ENCODE data around the gene LRRC3C. TPM values are rescaled to one million over a fixed set of nuclear protein-coding genes. Genes with fewer than 3 reads are reported as not detected.

The LRRC3C gene
- total RNA-seq, 1 donor from 2014 or later, result not detected

- Mint-ChIP-seq H3K4me1 (ENCODE audit: low read depth) (peaks cover 37% of the 10 kb centered on the region), H3K36me3 (ENCODE audit: insufficient read depth) (no peaks in the 10 kb centered on the region), H3K27ac (no peak overlapping the region), H3K27me3 (no peaks in the 10 kb centered on the region), H3K9me3 (ENCODE audit: low read depth) (no peaks in the 10 kb centered on the region), H3K4me3 (ENCODE audit: low read depth) (no peak overlapping the region)
- TF ChIP-seq CTCF (IDR thresholded peaks at IDR 0.05; ENCODE audit: unreplicated experiment), result no peak
- no peak for DNase-seq (ENCODE audit: low spot score, unreplicated experiment)
These were observed 1.5 kb downstream of the LRRC3C start for GRCh38 chr17:39928858-39929645.

GRCh38 chr17:39929646-39930407, 2.3 kb downstream of the LRRC3C start:
- Mint-ChIP-seq H3K27me3 (no peaks in the 10 kb centered on the region), H3K36me3 (ENCODE audit: insufficient read depth) (no peaks in the 10 kb centered on the region), H3K4me3 (ENCODE audit: low read depth) (no peak overlapping the region)

GRCh38 chr17:39933912-39934311, 6.4 kb downstream of the LRRC3C start:
- Mint-ChIP-seq H3K4me1 (ENCODE audit: low read depth) (peaks cover 5% of the 10 kb centered on the region), H3K36me3 (ENCODE audit: insufficient read depth) (no peaks in the 10 kb centered on the region), H3K4me3 (ENCODE audit: low read depth) (no peak overlapping the region), H3K27me3 (no peaks in the 10 kb centered on the region), H3K27ac (no peak overlapping the region), H3K9me3 (ENCODE audit: low read depth) (no peaks in the 10 kb centered on the region)
- no peak for DNase-seq (ENCODE audit: low spot score, unreplicated experiment)
- TF ChIP-seq CTCF (IDR thresholded peaks at IDR 0.05; ENCODE audit: unreplicated experiment), result no peak

More at GRCh38 chr17:39929646-39930407, 2.3 kb downstream of the LRRC3C start:
- no peak overlapping the region for H3K27ac Mint-ChIP-seq
- TF ChIP-seq CTCF (IDR thresholded peaks at IDR 0.05; ENCODE audit: unreplicated experiment), result no peak
- no peak for DNase-seq (ENCODE audit: low spot score, unreplicated experiment)
- peaks cover 35% of the 10 kb centered on the region for H3K4me1 Mint-ChIP-seq (ENCODE audit: low read depth)
- no peaks in the 10 kb centered on the region for H3K9me3 Mint-ChIP-seq (ENCODE audit: low read depth)

- Mint-ChIP-seq H3K27me3 (no peaks in the 10 kb centered on the region), H3K9me3 (ENCODE audit: low read depth) (no peaks in the 10 kb centered on the region), H3K4me1 (ENCODE audit: low read depth) (peaks cover 5% of the 10 kb centered on the region), H3K36me3 (ENCODE audit: insufficient read depth) (no peaks in the 10 kb centered on the region), H3K4me3 (ENCODE audit: low read depth) (no peak overlapping the region), H3K27ac (no peak overlapping the region)
- DNase-seq (ENCODE audit: low spot score, unreplicated experiment), result no peak
- TF ChIP-seq CTCF (IDR thresholded peaks at IDR 0.05; ENCODE audit: unreplicated experiment), result no peak
These were observed 6.8 kb downstream of the LRRC3C start for GRCh38 chr17:39934324-39934723.

DNA sequence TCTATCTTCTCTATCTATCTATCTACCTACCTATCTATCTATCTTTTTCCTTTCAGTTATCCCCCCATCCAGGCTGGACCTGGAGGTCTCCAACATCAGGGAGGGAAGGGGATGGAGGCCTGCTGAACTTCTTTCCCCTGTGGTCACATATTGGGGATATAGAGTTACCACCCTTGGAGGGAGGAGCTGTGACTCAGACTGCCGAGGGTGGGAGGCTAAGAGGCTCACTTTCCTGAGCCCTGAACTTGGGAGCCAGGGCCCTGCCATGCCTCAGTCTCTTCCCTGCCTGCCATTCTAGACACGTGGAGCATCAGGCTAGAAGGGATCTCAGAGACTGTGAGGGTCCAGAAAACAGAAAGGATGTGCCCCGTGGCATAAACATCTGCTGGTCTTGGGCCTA, 8.4 kb downstream of the LRRC3C start:
- no peaks in the 10 kb centered on the region for H3K9me3 Mint-ChIP-seq (ENCODE audit: low read depth)
- H3K27ac Mint-ChIP-seq, result no peak overlapping the region
- TF ChIP-seq CTCF (IDR thresholded peaks at IDR 0.05; ENCODE audit: unreplicated experiment), result no peak
- H3K4me3 Mint-ChIP-seq (ENCODE audit: low read depth), result no peak overlapping the region
- H3K4me1 Mint-ChIP-seq (ENCODE audit: low read depth), result peaks cover 7% of the 10 kb centered on the region
- no peak for DNase-seq (ENCODE audit: low spot score, unreplicated experiment)
- no peaks in the 10 kb centered on the region for H3K27me3 Mint-ChIP-seq
- no peaks in the 10 kb centered on the region for H3K36me3 Mint-ChIP-seq (ENCODE audit: insufficient read depth)
